OCI-LY7 (cell line): ENCODE data around the gene XRCC6. TPM values are rescaled to one million over a fixed set of nuclear protein-coding genes. Genes with fewer than 3 reads are reported as not detected.

ENCODE experiments used
- BruUV-seq: library from RNA; stranded (reverse); fragments of 400-500 nt; replicated peaks from 2 replicates; lab custom pipeline; 2021; lab: Mats Ljungman, UMichigan
- CTCF ChIA-PET: fragments of 300-600 bp; sonication (Branson Sonifier 250); formaldehyde crosslinking; loops from one replicate; lab custom pipeline; 2022; ENCODE audit warnings: antibody characterized with exemption; ENCODE audit not compliant: unreplicated experiment; lab: Charles Lee
- POLR2A ChIA-PET: fragments of 300-600 bp; sonication (Branson Sonifier 250); formaldehyde crosslinking; loops from one replicate; lab custom pipeline; 2022; ENCODE audit warnings: antibody characterized with exemption; lab: Charles Lee
- DNase-seq: peaks from one replicate; pipeline ENCODE4 v3.0.0-alpha.2; 2015; ENCODE audit warnings: low spot score
- H2AFZ ChIP-seq: fragments of 200-600 bp; sonication (generic), shearing (Covaris generic); 2 replicates; pipeline ENCODE4 v1.6.1; 2014; ENCODE audit warnings: mild to moderate bottlenecking, antibody characterized with exemption, low read length, moderate library complexity
- H3K27ac ChIP-seq: fragments of 200-600 bp; sonication (generic); 2 replicates; pipeline ENCODE4 v1.5.1; 2014; ENCODE audit warnings: mixed run types, low read depth, mild to moderate bottlenecking, moderate library complexity, low read length, inconsistent platforms; ENCODE audit not compliant: poor library complexity, severe bottlenecking
- H3K36me3 ChIP-seq: fragments of 200-600 bp; sonication (generic); 2 replicates; pipeline ENCODE4 v1.6.1; 2014; ENCODE audit warnings: mild to moderate bottlenecking, antibody characterized with exemption, low read length, moderate library complexity, mixed read lengths; ENCODE audit not compliant: insufficient read depth
- H3K4me1 ChIP-seq: fragments of 200-600 bp; sonication (generic); 2 replicates; pipeline ENCODE4 v1.5.1; 2014; ENCODE audit warnings: mild to moderate bottlenecking, low read length; ENCODE audit not compliant: insufficient read depth, poor library complexity, severe bottlenecking
- H3K4me2 ChIP-seq: fragments of 200-600 bp; sonication (generic); 2 replicates; pipeline ENCODE4 v1.6.1; 2014; ENCODE audit warnings: mild to moderate bottlenecking, low read length
- H3K4me3 ChIP-seq: fragments of 200-600 bp; sonication (generic); 2 replicates; pipeline ENCODE4 v1.5.1; 2014; ENCODE audit warnings: mild to moderate bottlenecking, low read depth, low read length; ENCODE audit not compliant: poor library complexity, severe bottlenecking
- H3K79me2 ChIP-seq: fragments of 200-600 bp; sonication (generic); 2 replicates; pipeline ENCODE4 v1.6.1; 2016; ENCODE audit warnings: low read depth, mild to moderate bottlenecking, low read length, moderate library complexity, mixed read lengths; ENCODE audit not compliant: insufficient read depth
- H3K9me2 ChIP-seq: fragments of 200-600 bp; sonication (generic); 2 replicates; pipeline ENCODE4 v1.6.1; 2016; ENCODE audit warnings: mild to moderate bottlenecking, low read length, mixed read lengths; ENCODE audit not compliant: insufficient read depth
- H3K9me3 ChIP-seq: fragments of 200-600 bp; sonication (generic); 2 replicates; pipeline ENCODE4 v1.6.1; 2014; ENCODE audit warnings: mild to moderate bottlenecking, mixed run types, low read length, mixed read lengths
- H4K20me1 ChIP-seq: fragments of 200-600 bp; sonication (generic); 2 replicates; pipeline ENCODE4 v1.6.1; 2014; ENCODE audit warnings: mild to moderate bottlenecking, antibody characterized with exemption, low read length, moderate library complexity, mixed read lengths; ENCODE audit not compliant: insufficient read depth
- EZH2phosphoT487 ChIP-seq: fragments of 200-600 bp; sonication (generic); IDR thresholded peaks from 2 replicates; pipeline ENCODE4 v1.6.1; 2018; ENCODE audit warnings: low read depth, borderline replicate concordance, mild to moderate bottlenecking, mixed run types, antibody characterized with exemption, low read length, moderate library complexity, mixed read lengths
- intact Hi-C: fragments of 100-400 bp; cut with micrococcal nuclease; formaldehyde crosslinking; loops from one replicate; pipeline ENCODE4 v1.10.0; 2022; ENCODE audit not compliant: unreplicated experiment
- total RNA-seq, 2 experiments: library from RNA; depleted of rRNA in 1 of 2; stranded (reverse); fragments of >200 nt in 1 of 2; shearing (Covaris generic) in 1 of 2; gene quantifications; 2 replicates each; pipeline ENCODE4 v1.2.3, GENCODE V29; 2014 to 2022
- TF ChIP-seq, protein P1 (sequence below): fragments of 200-600 bp; sonication (generic); conservative IDR thresholded peaks from 2 replicates; pipeline ENCODE4 v1.5.1; 2014; ENCODE audit warnings: mild to moderate bottlenecking, antibody characterized with exemption, low read length, moderate library complexity, mixed read lengths

XRCC6 gene
- total RNA-seq, 2 experiments from 2014 or later, result 378 to 426 TPM

DNA sequence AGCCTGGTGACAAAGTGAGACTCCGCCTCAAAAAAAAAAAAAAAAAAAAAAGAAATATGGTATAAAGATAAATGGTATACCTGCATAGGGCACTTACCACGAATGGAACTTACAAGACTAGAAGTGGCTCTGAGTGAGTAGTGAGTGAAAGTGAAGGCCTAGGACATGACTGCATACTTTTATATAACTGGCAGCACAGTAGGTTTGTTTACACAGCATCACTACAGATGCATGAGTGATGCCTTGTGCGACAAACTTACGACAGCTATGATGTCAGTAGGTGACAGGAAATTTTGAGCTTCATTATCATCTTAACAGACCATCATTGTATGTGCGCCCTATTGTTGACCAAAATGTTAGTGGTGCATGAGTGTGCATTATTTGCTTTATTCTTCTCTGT lies 17.7 kb downstream of the XRCC6 start:
- H3K4me1 ChIP-seq, result no peaks in the 10 kb centered on the region
- H4K20me1 ChIP-seq, result no peaks in the 10 kb centered on the region; the same call in 1 of the 2 replicates
- H3K9me3 ChIP-seq, result no peaks in the 10 kb centered on the region
- H3K27ac ChIP-seq, result no peak overlapping the region
- peaks cover 39% of the 10 kb centered on the region; the same call in 1 of the 2 replicates for H3K79me2 ChIP-seq
- intact Hi-C loops, result no loop called here
- POLR2A ChIA-PET, result interaction anchor here (1.3 kb wide), 1 partner anchor 17 kb away, joined by 4 read pairs; the partner anchor contains the start of genes DESI1 and XRCC6
- no TSS peak for BruUV-seq
- no peaks in the 10 kb centered on the region for H3K9me2 ChIP-seq
- H3K4me3 ChIP-seq, result no peak overlapping the region
- H2AFZ ChIP-seq, result no peak overlapping the region
- no peak overlapping the region for H3K4me2 ChIP-seq
- TF ChIP-seq, protein P1, sequence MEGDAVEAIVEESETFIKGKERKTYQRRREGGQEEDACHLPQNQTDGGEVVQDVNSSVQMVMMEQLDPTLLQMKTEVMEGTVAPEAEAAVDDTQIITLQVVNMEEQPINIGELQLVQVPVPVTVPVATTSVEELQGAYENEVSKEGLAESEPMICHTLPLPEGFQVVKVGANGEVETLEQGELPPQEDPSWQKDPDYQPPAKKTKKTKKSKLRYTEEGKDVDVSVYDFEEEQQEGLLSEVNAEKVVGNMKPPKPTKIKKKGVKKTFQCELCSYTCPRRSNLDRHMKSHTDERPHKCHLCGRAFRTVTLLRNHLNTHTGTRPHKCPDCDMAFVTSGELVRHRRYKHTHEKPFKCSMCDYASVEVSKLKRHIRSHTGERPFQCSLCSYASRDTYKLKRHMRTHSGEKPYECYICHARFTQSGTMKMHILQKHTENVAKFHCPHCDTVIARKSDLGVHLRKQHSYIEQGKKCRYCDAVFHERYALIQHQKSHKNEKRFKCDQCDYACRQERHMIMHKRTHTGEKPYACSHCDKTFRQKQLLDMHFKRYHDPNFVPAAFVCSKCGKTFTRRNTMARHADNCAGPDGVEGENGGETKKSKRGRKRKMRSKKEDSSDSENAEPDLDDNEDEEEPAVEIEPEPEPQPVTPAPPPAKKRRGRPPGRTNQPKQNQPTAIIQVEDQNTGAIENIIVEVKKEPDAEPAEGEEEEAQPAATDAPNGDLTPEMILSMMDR, result no peak
- no peak for TF ChIP-seq EZH2phosphoT487
- no peak for DNase-seq
- peaks cover 98% of the 10 kb centered on the region for H3K36me3 ChIP-seq
- CTCF ChIA-PET, result no interaction called here

DNA sequence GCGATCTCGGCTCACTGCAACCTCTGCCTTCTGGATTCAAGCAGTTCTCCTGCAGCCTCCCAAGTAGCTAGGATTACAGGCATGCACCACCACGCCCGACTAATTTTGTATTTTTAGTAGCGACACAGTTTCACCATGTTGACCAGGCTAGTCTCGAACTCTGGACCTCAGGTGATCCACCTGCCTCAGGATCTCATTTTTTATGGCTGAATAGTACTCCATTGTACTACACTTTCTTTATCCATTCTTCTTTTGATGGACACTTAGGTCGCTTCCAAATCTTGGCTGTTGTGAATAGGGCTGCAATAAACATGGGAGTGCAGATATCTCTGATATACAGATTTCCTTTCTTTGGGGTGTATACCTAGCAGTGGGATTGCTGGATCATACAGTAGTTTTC lies 20.8 kb downstream of the XRCC6 start:
- intact Hi-C loops, result no loop called here
- peaks cover 96% of the 10 kb centered on the region for H3K36me3 ChIP-seq
- no peaks in the 10 kb centered on the region for H3K9me3 ChIP-seq
- H3K4me1 ChIP-seq, result no peaks in the 10 kb centered on the region
- CTCF ChIA-PET, result no interaction called here
- H3K4me2 ChIP-seq, result no peak overlapping the region
- no peaks in the 10 kb centered on the region for H3K9me2 ChIP-seq
- peaks cover 23% of the 10 kb centered on the region; the same call in 1 of the 2 replicates for H3K79me2 ChIP-seq
- no peak overlapping the region for H2AFZ ChIP-seq
- BruUV-seq, result no TSS peak
- no peak for DNase-seq
- POLR2A ChIA-PET, result no interaction called here
- H4K20me1 ChIP-seq, result no peaks in the 10 kb centered on the region; the same call in 1 of the 2 replicates
- TF ChIP-seq EZH2phosphoT487, result no peak
- TF ChIP-seq, protein P1, result no peak
- no peak overlapping the region for H3K27ac ChIP-seq
- H3K4me3 ChIP-seq, result no peak overlapping the region

DNA sequence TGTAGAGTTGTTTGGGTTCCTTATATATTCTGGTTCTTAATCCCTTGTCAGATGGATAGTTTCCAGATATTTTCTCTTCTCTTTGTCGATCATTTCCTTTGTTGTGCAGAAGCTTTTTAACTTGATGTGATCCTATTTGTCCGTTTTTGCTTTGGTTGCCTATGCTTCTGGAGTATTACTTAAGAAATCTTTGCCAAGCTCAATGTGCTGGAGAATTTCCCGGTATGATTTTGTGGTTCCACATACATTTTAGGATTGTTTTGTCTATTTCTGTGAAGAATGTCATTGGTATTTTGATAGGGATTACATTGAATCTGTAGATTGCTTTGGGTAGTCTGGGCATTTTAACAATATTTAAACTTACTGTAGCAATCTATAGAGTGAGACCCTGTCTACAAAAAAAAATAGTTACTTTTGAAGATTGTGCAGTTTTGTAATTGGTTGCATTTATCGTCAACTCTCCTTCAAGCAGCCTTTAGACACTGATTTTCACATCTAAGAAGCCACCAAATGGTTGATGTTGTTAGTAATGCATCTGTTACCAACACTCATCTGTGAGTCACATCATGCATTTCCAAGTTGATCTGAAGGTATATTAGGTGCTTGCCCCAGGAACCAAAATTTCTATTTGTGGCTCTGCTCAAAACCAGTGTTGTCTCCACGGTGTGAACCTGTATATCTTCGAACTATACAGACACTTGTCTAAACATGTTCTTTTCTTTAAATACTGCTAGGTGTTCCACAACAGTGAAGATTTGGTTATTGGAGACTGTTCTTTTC lies 21.4 kb downstream of the XRCC6 start:
- H3K9me3 ChIP-seq, result no peaks in the 10 kb centered on the region
- no peaks in the 10 kb centered on the region for H3K9me2 ChIP-seq
- no peak for DNase-seq
- H4K20me1 ChIP-seq, result no peaks in the 10 kb centered on the region; the same call in 1 of the 2 replicates
- H3K4me3 ChIP-seq, result no peak overlapping the region
- no peak overlapping the region for H3K27ac ChIP-seq
- peaks cover 96% of the 10 kb centered on the region for H3K36me3 ChIP-seq
- H3K79me2 ChIP-seq, result peaks cover 24% of the 10 kb centered on the region; the same call in 1 of the 2 replicates
- no peak for TF ChIP-seq EZH2phosphoT487
- TF ChIP-seq, protein P1, result no peak
- no peak overlapping the region for H3K4me2 ChIP-seq
- no peaks in the 10 kb centered on the region for H3K4me1 ChIP-seq
- intact Hi-C loops, result no loop called here
- no peak overlapping the region for H2AFZ ChIP-seq
- POLR2A ChIA-PET, result interaction anchor here (1.1 kb wide), 1 partner anchor 22 kb away, joined by 3 read pairs; no protein-coding TSS in a partner anchor
- CTCF ChIA-PET, result no interaction called here
- TSS peak; percentile 31 for BruUV-seq
